Mucosa of gallbladder (tissue), 1 donor: ENCODE measurements around the gene SMIM36. TPM values are rescaled to one million over a fixed set of nuclear protein-coding genes. Genes with fewer than 3 reads are reported as not detected.
"Not testable (repeated sequence)": the region's sequence is repeated elsewhere in the genome, so short reads cannot be mapped to it uniquely, and the experiment has no call there.

Experiments used
- DNase-seq: peaks from one replicate; pipeline ENCODE4 v3.0.0-alpha.2; 2020; ENCODE audit warnings: low spot score
- total RNA-seq: library from RNA; stranded (reverse); gene quantifications from one replicate; pipeline ENCODE4 v1.2.1, GENCODE V29; 2021
- donor health status: DM: no; HTN: no; CAD: no.

The SMIM36 gene
- total RNA-seq, 1 donor from 2014 or later = not detected

DNA sequence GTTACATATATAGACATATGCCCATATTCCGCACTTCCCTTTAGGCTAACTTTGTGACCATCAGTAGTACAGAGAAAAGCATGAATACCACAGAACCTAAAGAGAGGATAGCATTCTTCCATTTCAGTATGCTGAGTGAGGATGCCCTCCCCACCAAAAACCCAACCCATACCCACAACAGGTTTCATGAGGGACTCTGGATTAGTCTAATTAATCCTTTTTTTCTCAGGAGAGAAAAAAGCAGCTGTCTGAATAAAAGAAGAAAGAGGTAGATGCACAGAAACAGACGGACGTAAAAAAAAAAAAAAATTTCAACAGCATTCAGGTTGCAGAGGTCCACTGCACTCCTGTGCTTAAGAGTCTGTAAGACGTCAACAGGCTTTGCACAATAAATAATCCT is 96.3 kb downstream of the SMIM36 start:
- no peak for DNase-seq

DNA sequence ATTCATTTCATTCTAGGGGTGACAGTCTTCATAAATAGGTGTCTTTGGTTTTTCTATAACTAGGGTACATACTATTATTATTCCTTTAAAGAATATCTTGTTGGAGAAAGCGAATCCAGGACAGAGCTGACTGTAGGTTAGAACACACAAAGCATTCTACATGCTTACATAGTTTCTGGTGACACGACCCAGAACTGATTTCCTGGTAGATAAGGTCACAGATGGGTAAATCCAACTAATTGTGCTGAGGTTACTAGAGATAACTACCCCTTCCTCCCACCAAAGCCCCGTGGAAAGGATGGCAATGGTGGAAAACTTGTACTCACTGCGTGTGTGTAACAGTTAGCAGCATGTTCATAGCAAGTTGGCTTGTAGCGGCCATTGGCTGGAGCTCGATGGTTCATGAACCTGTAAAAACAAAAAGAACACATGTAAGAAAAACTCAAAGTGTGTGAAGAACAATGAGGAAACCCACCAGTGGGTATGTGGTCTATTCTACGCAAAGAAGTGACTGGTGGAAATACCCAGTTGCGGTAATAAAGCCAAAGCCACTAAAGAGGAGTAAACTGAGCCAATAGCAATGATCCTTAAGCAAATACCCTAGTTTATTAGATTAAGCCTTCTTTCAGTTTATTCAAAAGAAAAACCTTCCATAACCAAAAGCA is 97.3 kb downstream of the SMIM36 start:
- DNase-seq = no peak

- no peak for DNase-seq
Observed at GRCh38 chr17:55411463-55411855, 99.8 kb downstream of the SMIM36 start.

GRCh38 chr17:55410722-55411462 is 100.4 kb downstream of the SMIM36 start:
- no peak for DNase-seq

GRCh38 chr17:55409030-55409800 is 102.0 kb downstream of the SMIM36 start:
- DNase-seq = no peak

GRCh38 chr17:55407641-55408566 is 103.3 kb downstream of the SMIM36 start:
- no peak for DNase-seq

DNA sequence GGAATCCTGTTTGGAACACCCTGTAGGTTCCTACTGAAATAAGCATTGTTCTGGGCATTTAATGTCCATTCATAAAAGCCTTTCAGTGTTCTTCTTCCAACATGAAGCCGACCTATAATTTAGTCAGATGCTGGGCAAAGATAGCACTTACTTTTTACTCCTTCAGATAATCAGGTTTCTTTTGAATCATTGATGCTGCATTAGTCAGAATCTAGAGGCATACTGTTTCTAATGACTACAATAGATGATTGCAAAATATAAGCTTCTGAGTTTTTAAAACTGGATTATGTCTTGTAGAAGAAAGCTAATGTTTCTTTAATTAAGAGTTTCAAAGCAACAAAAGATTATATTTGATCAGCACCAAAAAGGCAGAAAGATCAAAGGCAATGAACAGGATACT is 105.7 kb downstream of the SMIM36 start:
- no peak for DNase-seq

DNA sequence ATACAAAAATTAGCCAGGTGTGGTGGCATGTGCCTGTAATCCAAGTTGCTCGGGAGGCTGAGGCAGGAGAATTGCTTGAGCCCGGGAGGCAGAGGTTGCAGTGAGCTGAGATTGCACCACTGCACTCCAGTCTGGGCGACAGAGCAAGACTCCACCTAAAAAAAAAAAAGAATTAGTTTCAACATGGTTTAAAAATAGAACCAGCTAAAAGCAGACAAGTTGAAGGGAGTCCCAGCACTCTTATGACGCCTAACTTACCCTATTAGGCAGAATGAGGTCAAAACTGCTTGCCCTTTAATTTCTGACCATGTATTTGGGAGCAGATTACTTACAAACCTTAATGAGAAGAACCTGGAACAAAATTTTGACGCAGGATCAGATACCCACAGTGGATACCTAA is 107.1 kb downstream of the SMIM36 start:
- DNase-seq = not testable (repeated sequence)

DNA sequence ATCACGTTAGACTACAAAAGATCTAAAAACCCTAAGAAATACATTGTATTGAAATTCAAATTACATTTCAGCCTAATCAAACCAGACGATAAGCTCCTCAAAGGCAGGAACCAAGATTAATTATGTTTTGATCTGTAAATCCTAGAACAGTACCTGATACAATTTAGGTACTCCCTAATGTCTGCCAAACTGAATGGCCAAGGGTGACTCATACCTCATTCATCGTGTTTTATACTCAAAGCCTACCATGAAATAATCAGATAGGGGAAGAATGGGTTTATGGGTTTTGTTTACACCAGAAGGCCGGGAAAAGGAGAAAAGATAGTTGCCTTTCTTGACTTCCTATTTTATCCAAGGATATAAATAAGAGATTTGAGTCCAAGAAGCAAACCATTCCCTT is 108.9 kb downstream of the SMIM36 start:
- DNase-seq = no peak

Other genes starting within 250 kb of the SMIM36 start
- gene HLF, start 246.5 kb downstream of the SMIM36 start, total RNA-seq = 18.3 TPM
- gene MMD, start 89.6 kb downstream of the SMIM36 start, total RNA-seq = 16.8 TPM
- 18.2 TPM for gene TMEM100, start 211.4 kb upstream of the SMIM36 start, total RNA-seq
- gene PCTP, start 239.6 kb upstream of the SMIM36 start, total RNA-seq = 18.8 TPM